Daoy (cell line): ENCODE data around the gene FRZB. TPM values are rescaled to one million over a fixed set of nuclear protein-coding genes. Genes with fewer than 3 reads are reported as not detected.
"Not testable (repeated sequence)": the region's sequence is repeated elsewhere in the genome, so short reads cannot be mapped to it uniquely, and the experiment has no call there.

Experiments
- DNase-seq: peaks from one replicate; pipeline ENCODE4 v3.0.0-alpha.2; 2015; ENCODE audit warnings: low read depth
- total RNA-seq: library from RNA; depleted of rRNA; stranded (reverse); fragments of >200 nt; shearing (Covaris generic); gene quantifications from 2 replicates; pipeline ENCODE4 v1.2.3, GENCODE V29; 2014

FRZB gene
- total RNA-seq, 1 experiment from 2014 or later, result not detected

DNA sequence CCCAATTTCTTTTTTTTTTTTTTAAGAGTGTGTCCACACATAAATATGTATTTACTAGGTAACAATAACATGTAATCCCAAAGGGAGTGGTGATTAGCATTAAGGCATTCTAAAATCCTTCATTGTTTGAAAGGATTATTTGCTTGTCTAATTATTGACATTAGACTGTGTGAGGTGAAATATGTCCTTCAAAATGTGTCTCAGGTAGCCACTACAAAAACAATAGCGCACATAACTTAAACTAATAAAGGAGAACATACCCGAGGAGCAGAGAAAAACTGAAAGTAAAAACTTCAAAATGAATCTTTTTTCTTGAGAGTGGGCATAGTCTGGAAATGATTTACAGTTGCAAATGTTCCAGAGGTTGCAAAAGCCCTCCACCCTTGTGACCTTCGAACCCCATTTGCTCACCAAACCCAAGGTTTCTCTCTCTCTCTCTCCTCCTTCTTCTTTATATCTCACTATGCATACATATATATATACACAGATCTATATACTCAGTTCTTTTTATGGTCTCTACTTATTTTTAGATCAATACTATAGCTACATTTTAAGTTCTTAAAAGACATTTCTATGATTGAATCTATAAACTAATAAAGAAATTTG is 24.4 kb upstream of the FRZB start:
- no peak for DNase-seq

DNA sequence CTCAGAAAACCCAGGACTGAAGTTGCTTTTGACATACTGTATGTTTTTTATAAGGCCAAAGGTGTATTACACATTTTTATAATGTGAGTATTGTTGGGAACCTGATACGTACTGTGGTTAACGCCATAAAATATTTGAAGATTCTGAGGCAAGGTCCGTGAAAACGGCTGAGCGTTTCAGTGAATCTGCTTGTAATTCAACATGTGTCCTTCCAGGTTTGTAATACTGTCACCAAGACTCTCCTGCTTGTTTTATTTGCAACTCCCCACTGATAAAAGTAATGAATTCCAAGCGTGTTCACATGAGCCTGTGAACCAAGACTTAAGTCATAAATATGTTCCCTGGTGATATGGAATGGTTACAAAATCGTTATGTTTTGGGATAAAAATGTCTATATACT is 23.9 kb upstream of the FRZB start:
- DNase-seq, result no peak

DNA sequence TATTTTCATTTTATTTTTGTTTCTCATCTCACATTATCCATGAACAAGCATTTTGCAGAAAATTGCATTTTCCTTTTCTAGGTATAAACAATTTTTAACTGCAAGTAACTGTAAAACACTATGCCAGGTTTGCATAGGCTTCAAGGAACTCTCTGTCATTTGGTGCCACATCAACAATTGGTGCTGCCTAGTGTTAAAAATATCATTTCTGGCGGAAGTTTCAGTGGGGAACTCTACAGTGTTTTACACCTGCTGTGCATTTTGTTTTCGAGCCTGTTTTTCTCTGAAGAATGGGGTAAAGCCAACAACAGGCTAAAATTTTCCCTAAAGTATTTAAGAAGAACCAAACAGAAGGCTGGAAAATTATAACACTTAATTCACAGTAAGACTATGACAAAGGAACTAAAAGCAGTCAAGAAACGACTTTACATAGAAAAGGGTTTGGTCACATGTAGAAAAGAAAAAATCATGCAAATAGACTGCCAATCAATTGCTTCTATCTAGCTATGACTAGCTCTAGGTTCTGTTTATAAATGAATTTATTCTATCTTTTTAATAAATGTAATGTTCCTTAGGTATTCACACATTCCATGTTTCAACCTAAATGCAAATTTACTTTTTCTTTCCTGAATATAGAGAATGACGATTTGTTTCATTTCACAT is 21.4 kb upstream of the FRZB start:
- DNase-seq, result no peak

DNA sequence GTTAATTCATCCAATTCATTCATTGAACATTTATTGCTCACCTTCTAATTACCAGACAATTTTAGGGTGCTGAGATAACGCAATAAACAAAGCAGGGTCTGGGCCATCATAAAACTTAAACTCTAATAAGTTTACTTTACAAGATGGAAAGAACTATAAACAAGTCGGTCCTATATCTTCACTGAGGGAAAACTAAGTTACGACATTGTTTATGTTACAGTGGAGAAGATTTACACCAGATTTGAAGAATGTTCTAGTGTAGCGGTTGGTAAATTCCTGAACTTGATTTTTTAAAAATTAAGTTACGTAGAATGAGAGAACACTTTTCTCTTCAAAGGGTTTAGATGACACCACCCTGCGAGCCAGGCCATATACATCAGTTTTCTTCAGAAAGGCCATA is 20.7 kb upstream of the FRZB start:
- no peak for DNase-seq

DNA sequence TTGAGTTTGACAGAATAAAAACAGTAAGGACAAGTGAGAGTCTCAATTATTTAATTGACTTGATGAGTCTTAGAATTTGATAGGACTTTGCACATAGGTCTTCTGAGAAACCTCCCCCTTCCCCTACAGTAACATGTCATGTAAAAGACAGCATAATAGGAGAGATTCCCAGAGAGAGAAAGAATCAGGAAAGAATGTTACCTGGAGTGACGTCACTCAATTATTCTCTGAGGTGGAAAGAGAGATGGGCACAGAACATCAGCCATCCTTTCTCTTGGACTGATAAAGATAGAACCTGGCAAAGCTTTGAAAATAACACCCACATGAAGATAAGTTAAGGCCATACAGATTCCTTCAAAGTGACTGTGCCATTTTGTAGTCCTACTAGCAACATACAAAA is 19.3 kb upstream of the FRZB start:
- no peak for DNase-seq

DNA sequence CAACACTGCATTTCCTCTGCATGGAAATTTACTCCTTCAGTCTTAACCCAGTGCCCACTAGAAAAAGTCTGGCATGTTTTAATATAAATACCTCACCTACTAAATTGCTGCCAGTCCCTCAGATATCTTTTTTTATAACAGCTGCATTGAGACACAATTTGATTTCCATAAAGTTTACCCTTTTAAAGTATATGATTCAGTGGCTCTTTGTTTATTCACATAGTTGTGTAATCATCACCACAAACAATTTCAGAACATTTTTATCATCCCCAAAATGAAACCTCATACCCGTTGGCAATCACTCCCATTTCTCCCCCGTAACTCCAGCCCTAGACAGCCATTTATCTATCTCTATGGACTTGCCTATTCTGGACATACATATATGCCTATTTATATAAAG is 17.0 kb upstream of the FRZB start:
- no peak for DNase-seq

DNA sequence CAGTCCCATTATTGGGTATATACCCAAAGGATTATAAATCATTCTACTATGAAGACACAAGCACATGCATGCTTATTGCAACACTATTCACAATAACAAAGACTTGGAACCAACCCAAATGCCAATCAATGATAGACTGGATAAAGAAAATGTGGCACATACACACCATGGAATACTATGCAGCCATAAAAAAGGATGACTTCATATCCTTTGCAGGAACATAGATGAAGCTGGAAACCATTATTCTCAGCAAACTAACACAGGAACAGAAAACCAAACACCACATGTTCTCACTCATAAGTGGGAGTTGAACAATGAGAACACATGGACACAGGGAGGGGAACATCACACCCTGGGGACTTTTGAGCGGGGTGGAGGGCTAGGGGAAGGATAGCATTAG is 13.7 kb upstream of the FRZB start:
- DNase-seq, result not testable (repeated sequence)

DNA sequence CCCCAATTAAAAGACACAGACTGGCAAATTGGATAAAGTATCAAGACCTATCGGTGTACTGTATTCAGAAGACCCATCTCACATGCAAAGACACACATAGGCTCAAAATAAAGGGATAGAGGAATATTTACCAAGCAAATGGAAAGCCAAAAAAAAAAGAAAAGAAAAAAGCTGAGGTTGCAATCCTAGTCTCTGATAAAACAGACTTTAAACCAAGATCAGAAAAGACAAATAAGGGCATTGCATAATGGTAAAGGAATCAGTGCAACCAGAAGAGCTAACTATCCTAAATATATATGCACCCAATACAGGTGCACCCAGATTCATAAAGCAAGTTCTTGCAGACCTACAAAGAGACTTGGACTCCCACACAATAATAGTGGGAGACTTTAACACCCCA is 10.2 kb upstream of the FRZB start:
- DNase-seq, result not testable (repeated sequence)

DNA sequence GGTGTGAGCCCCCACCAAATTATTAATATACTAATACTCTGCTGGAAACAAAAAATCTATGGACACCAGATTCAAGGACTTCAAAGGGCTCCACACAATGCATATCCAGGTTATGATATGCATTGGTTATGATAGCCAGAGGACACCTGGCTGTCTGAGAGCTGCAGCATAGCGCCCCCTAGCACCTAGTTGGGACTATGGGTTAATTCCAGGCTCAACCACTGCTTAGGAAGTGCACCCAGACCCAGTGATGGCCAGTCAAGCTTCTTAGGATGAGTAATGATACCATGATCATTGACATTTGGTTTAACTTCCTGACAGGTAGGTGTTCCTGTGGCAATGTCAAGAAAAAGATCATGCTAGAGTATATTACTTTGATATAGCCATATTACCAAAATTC is 3.8 kb upstream of the FRZB start:
- peak; percentile 34 for DNase-seq

DNA sequence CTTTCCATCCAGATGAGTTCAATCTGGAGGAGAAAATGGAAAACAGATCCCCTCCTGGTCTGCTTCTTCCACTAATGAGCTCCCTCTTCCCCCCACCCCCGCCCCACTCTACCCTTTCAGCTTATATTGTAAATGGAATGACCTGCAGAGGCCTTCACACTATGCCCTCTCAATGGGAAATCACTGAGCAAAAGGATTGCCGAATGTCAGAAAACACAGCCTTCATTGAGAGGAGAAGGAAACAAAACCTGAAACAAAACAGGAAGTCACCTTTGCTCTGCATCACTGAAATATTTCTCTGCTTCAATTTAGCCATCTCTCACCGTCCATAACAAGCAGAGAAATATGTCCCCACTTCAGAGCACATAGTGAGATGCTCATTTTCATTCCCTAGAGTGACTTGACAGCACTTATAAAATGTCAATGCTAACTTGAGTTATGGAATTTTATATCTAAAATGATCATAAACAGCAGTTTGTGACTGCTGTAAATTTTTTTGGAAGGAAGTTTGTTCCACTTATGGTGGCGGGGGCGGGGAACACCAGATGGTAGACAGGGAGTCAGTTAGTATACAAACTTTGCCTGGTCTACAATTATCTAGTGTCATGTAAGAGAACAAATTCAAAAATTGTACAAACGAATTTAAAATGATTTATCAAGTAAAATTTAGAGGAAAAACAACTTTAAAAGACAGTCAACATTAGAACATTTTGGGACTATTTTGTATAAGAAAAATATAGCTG is 1.8 kb upstream of the FRZB start:
- no peak for DNase-seq

DNA sequence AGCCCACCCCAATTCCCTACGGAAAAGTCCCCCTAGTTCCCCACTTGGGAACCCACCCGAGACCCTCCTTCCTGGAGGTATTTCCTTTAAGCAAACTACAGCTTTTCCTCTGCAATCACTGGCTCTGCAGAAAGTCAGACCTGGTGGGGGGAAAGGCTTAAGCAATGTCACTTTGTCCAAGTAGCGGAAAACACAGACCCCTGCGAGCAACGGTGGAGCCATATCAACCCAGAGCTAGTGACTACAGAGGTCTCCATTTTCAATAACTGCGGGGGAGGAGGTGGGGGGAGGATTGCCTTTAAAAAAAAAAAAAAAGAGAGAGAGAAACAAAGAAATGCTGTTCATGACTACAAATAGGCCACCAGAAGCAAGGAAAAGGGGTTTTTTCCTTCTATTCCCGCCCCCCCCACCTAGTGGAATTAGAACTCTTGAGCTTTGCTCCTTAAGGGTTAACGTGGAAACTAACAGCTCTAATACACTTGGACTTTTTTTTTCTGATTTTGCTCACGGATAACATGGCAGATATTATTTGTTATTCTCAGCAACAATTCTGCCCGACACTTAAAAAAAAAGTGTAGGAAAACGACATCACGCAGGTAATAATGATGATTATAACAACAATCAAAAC is 1.1 kb upstream of the FRZB start:
- no peak for DNase-seq

DNA sequence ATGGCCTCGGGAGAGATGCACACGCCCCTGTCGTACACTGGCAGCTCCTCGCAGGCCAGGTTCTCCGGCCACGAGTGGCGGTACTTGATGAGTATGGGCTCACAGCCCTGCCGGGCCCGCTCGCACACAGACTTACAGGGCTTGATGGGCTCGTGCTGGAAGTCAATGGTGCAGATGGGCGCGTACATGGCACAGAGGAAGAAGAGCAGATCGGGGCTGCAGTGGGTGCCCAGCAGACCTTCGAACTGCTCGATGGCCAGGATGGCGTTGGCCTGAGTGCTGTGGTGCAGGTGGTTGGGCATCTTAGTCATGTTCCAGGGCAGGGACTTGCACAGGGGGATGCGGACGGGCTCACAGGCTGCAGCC is 359 bp downstream of the FRZB start:
- DNase-seq, result no peak

DNA sequence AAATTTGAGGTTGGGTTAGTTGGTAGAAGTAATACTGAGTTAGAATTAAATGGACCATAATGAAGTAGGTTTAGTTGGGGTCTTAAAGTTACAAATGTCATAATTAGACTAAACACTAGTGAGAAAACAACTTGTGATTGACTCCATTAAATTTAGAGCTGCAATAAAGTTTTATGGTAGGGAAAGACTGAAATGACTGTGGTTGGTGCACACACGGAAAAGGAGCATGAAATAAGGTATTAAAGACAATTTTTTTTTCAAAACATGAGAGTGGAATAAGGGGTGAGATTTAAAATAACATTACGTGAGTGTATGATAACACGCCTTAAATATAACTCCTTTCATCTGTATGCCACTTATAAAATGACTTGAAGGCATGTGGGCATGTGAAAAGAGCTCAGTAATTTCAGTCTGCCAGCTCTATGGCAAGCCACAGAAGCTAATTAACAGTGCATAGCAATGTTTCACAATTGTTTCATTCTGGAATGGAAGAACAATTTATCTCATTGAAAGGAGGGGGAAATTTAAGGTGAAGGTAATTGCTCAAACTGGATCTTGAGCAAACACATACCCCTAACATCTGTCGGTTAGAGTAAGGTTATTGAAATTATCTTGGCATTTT is 1.4 kb downstream of the FRZB start:
- no peak for DNase-seq

DNA sequence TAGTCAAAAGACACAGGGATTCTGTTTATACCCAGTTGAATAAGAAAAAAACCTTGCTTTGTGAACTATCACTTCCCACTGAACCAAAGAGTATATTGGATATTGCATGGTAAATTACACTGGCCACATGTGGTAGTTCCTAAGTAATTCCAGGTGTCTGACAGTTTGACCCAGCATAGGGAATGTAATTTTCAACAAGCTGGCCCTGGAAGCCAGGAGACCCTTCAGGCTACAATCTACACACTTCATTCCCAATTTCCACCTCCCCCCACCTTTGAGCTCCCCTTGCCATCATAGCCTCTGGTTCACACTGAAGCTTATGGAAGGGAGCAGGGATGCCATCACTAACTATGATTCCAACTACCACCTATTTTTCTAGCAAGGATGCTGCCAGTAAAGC is 2.8 kb downstream of the FRZB start:
- no peak for DNase-seq

DNA sequence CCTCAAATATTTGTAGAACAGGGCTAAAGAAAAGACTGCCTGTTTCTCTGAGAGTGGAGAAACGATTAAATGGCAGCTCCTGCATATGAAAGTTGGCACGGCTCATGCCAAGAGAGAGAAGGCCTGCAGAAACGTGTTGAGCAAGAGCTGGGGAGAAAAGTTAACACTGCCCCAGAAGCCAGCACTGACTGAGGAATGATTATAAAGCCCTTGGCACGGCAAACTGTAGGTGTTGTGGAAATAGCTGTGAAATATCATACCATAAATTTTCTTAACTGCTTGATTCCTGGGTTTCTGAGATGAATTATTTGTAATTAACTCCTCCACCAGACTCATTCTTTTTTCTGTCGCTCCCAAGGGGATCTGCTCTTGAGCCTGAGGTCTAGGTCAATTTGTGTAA is 4.3 kb downstream of the FRZB start:
- DNase-seq, result no peak

DNA sequence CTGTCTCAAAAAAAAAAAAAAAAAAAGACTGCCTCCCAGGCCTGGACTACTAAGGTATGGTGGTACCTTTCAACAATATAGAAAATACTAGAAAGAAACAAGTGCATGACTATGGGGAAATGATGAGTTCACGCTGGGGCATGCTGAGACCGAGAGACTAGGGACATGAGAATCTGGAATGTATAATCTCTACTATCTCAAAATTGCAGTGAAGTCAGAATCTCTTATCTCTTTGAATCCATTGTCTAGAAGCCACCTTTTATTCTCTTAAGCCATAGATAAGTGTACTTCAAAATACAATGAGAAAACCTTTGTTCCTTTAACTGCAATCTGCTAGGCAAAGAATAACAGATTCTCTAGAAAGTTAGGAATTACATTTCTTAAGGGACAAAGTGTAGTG is 5.6 kb downstream of the FRZB start:
- no peak for DNase-seq

DNA sequence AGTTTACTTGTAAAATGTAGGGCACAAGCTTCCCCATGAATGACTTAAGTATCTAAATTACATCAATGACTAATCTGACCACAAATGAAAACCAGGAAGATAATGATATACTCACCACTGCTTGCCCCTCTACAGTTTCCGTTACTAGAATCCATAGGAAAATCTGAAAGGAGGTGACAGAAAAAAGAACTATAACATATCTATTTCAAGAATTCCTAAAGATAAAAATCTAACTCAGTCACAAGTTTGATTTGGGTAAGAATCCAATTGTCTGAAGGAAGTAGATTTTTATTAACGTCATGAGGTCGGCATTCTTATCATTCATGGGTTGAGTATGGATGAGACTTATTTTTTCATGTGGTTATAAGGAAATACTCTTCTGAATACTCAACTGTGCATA is 7.8 kb downstream of the FRZB start:
- peak; percentile 43 for DNase-seq

DNA sequence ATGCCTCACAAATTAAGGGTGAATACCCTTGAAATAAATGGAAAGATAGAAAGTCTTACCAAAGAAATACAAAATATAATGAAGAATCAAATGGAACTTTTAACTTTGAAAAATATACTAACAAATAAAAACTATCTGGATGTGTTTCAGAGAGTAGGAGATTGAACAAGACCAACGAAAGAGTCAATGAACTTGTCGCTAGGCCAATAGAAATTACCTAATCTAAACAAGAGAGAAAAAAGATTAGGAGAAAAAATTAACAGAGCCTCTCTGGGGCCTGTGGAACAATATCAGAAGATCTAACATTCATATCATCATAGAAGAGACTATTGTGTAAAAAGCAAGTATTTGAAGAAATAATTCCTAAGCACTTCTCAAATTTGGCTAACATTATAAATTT is 11.1 kb downstream of the FRZB start:
- no peak for DNase-seq

DNA sequence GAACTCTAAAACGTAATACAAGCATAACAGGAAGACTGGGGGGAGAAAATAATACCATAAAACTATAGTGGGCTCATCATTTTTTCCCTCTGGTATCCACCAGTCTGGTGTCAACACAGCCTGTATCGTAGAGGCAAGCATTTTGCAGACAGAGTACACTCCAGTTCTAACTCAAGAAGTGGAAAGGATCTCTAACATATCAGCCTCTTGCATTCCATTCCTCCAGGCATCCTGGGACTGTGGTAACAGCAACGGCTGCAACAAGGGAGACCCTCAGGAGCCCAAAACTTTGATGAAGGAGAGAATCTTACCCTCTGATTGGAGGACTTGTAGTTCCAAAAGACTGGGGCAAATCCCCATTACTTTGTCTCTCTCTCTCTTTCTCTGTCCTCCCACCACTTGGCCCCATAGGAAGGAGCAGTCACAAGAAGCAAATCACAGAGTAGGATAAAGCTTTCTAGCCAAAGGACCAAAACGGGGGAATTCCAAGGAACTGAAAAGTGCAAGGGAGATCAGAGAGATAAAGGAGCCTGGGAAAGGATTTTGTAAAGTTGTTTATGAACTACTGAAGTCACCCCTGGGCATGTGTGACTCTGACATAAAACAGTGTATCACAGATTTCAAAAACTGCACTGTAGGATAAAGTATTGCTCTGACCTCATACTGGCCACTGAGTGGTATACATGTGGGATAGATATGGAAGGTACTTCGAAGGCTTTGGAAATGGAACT is 11.9 kb downstream of the FRZB start:
- no peak for DNase-seq

DNA sequence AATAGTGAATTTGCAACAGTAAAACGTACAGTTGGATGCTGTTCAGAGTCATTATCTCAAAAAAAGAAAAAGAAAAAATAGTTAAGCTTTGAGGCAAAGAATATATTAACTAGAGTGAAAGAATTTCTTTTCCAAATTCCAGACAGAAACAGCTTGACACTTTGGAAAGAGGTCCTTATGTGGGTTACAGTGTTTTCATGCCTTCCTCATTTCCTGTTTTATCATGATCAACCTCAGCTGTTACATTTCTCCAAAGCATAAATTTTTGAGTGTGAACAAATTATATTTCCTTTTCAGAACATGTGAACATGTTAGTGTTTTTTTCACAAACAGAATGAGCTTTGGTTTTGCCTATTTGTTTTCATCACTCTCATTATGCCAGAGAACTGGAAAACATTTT is 13.6 kb downstream of the FRZB start:
- DNase-seq, result no peak

DNA sequence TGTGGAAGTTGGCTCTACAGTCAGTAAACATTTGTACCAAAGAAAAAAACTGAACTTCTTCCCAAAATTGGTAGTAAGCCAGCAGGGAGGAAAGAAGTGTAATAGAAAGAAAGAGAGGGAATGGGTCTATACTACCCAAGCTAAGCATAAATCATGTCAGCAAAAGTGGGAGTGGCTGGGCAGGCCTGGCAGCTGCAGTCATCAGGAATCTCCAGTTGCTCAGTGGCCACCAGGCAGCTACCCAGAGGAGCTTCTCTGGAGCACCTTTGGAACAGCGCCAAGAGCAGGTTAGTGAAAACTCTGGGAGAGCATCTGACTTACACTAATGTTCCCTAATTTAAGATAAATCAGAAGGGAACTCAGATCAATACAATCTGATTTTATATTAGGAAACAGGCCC is 14.3 kb downstream of the FRZB start:
- peak; percentile 34 for DNase-seq
